HCT116 (cell line): Measurements from ENCODE around the gene DENND1A. TPM values are rescaled to one million over a fixed set of nuclear protein-coding genes. Genes with fewer than 3 reads are reported as not detected.

Experiments
- ATAC-seq: fragments of 200-7000 bp; cut with Tn5 transposase; 2 replicates; pipeline ENCODE4 v1.9.1; 2020; ENCODE audit warnings: mild to moderate bottlenecking, moderate library complexity
- BruUV-seq: library from RNA; stranded (reverse); fragments of 400-500 nt; replicated peaks from 2 replicates; lab custom pipeline; 2021; lab: Mats Ljungman, UMichigan
- CTCF ChIA-PET: fragments of 300-600 bp; sonication (Branson Sonifier 250); formaldehyde crosslinking; loops from one replicate; lab custom pipeline; 2021; ENCODE audit warnings: antibody characterized with exemption; lab: Charles Lee
- POLR2A ChIA-PET: fragments of 300-600, 350-600 bp; sonication (Branson Sonifier 250); formaldehyde crosslinking; loops from one replicate; lab custom pipeline; 2021; ENCODE audit warnings: antibody characterized with exemption; lab: Charles Lee
- RAD21 ChIA-PET, 2 experiments: fragments of 300-600 bp; sonication (Branson Sonifier 250); formaldehyde crosslinking; loops; one replicate each; lab custom pipeline; 2023; ENCODE audit warnings: low total read pairs in 2 of 2; ENCODE audit not compliant: uncharacterized antibody in 2 of 2, unreplicated experiment in 2 of 2, low non-redundant PET in 1 of 2; lab: Charles Lee
- DNase-seq: peaks from one replicate; pipeline ENCODE4 v3.0.0-alpha.2; 2010; ENCODE audit warnings: low read depth, low spot score
- H2AFZ ChIP-seq: fragments of 200-600 bp; shearing (Covaris generic), sonication (generic); 2 replicates; pipeline ENCODE4 v1.6.1; 2017; ENCODE audit warnings: low read depth, mixed run types, mixed read lengths, antibody characterized with exemption, low read length; ENCODE audit not compliant: poor library complexity, severe bottlenecking
- H3K27ac ChIP-seq: 2 replicates; pipeline ENCODE4 v1.5.1; 2012; ENCODE audit warnings: low read depth, low read length
- H3K27me3 ChIP-seq: fragments of 200-600 bp; sonication (generic); 2 replicates; pipeline ENCODE4 v1.6.1; 2016; ENCODE audit warnings: mixed run types, low read length, mixed read lengths; ENCODE audit not compliant: insufficient read depth
- H3K36me3 ChIP-seq, 2 experiments: fragments of 200-500 bp in 1 of 2; fragments of 200-600 bp in 1 of 2; sonication (Bioruptor generic) in 1 of 2; sonication (generic) in 1 of 2; 2 replicates each; pipeline versions ENCODE4 v1.5.1 to v1.6.1; 2014 to 2016; ENCODE audit warnings: low read length in 2 of 2, inconsistent platforms in 1 of 2, mixed read lengths in 1 of 2, mixed run types in 1 of 2; ENCODE audit not compliant: insufficient read depth in 2 of 2, control insufficient read depth in 1 of 2
- H3K4me1 ChIP-seq, 2 experiments: fragments of 200-600 bp in 1 of 2; sonication (generic) in 1 of 2; 2 replicates each; pipeline versions ENCODE4 v1.5.1 to v1.6.1; 2012 to 2017; ENCODE audit warnings: low read length in 2 of 2, inconsistent platforms in 1 of 2, mild to moderate bottlenecking in 1 of 2, mixed read lengths in 1 of 2, mixed run types in 1 of 2, moderate library complexity in 1 of 2; ENCODE audit not compliant: insufficient read depth in 2 of 2, control insufficient read depth in 1 of 2
- H3K4me2 ChIP-seq: fragments of 200-600 bp; sonication (generic); 2 replicates; pipeline ENCODE4 v1.6.1; 2017; ENCODE audit warnings: mixed run types, low read length, mixed read lengths
- H3K4me3 ChIP-seq, 2 experiments: fragments of 200-600 bp in 1 of 2; sonication (generic) in 1 of 2; replicated peaks in 1 of 2; 2 replicates each; pipeline ENCODE4 v1.5.1; 2011 to 2016; ENCODE audit warnings: low read length in 2 of 2, control low read depth in 1 of 2, low read depth in 1 of 2, mild to moderate bottlenecking in 1 of 2, mixed read lengths in 1 of 2, mixed run types in 1 of 2
- H3K79me2 ChIP-seq: fragments of 200-600 bp; sonication (generic); 2 replicates; pipeline ENCODE4 v1.6.1; 2017; ENCODE audit warnings: mild to moderate bottlenecking, mixed run types, low read length, moderate library complexity, mixed read lengths; ENCODE audit not compliant: insufficient read depth
- H3K9ac ChIP-seq: fragments of 200-600 bp; sonication (generic); 2 replicates; pipeline ENCODE4 v1.6.1; 2016; ENCODE audit warnings: low read length, mixed read lengths
- H3K9me2 ChIP-seq: fragments of 200-600 bp; sonication (generic), shearing (Covaris generic); 2 replicates; pipeline ENCODE4 v1.6.1; 2017; ENCODE audit warnings: mixed run types, mild to moderate bottlenecking, moderate library complexity; ENCODE audit not compliant: insufficient read depth
- H3K9me3 ChIP-seq, 2 experiments: fragments of 200-500 bp in 1 of 2; fragments of 200-600 bp in 1 of 2; sonication (Bioruptor generic) in 1 of 2; sonication (generic) in 1 of 2; 2 replicates each; pipeline ENCODE4 v1.6.1; 2014 to 2017; ENCODE audit warnings: low read length in 2 of 2, mixed read lengths in 2 of 2, inconsistent platforms in 1 of 2, low read depth in 1 of 2, mild to moderate bottlenecking in 1 of 2, mixed run types in 1 of 2, moderate library complexity in 1 of 2; ENCODE audit not compliant: control insufficient read depth in 1 of 2, insufficient read depth in 1 of 2
- H4K20me1 ChIP-seq: fragments of 200-600 bp; sonication (generic), shearing (Covaris generic); 2 replicates; pipeline ENCODE4 v1.6.1; 2017; ENCODE audit warnings: mixed run types, mild to moderate bottlenecking, moderate library complexity; ENCODE audit not compliant: insufficient read depth
- CBX3 ChIP-seq: IDR thresholded peaks from 2 replicates; pipeline ENCODE4 v1.6.1; 2012; ENCODE audit warnings: low read depth
- EGR1 ChIP-seq: IDR thresholded peaks from 2 replicates; pipeline ENCODE4 v1.6.1; 2012; ENCODE audit warnings: low read depth
- EZH2 ChIP-seq: fragments of 200-600 bp; sonication (generic); IDR thresholded peaks from 2 replicates; pipeline ENCODE4 v1.6.1; 2017; ENCODE audit warnings: antibody characterized with exemption, mixed run types
- EZH2phosphoT487 ChIP-seq: fragments of 200-600 bp; IDR thresholded peaks from 2 replicates; pipeline ENCODE4 v1.6.1; 2018; ENCODE audit warnings: antibody characterized with exemption, borderline replicate concordance
- JUND ChIP-seq: IDR thresholded peaks from 2 replicates; pipeline ENCODE4 v1.6.1; 2012
- POLR2A ChIP-seq: IDR thresholded peaks from 2 replicates; pipeline ENCODE4 v1.7.0; 2011; ENCODE audit warnings: borderline replicate concordance; ENCODE audit not compliant: insufficient read depth, insufficient read length; ENCODE audit errors: extremely low read depth
- RAD21 ChIP-seq: IDR thresholded peaks from 2 replicates; pipeline ENCODE4 v1.6.1; 2012; ENCODE audit warnings: low read depth, mild to moderate bottlenecking
- TCF7L2 ChIP-seq: IDR thresholded peaks from 2 replicates; pipeline ENCODE4 v1.7.0; 2011; ENCODE audit warnings: borderline replicate concordance, inconsistent platforms; ENCODE audit not compliant: insufficient read depth, insufficient read length; ENCODE audit errors: extremely low read depth
- ZNF274 ChIP-seq: fragments of 200-500 bp; sonication (Bioruptor generic); IDR thresholded peaks from 2 replicates; pipeline ENCODE4 v1.6.1; 2014; ENCODE audit warnings: mild to moderate bottlenecking, low read depth, low read length, inconsistent platforms
- intact Hi-C: fragments of 100-400 bp; cut with micrococcal nuclease; formaldehyde crosslinking; loops from 2 replicates; pipeline ENCODE4 v1.10.0; 2022
- total RNA-seq: library from RNA; stranded (reverse); gene quantifications from one replicate; pipeline ENCODE4 v1.2.1, GENCODE V29; 2021; ENCODE audit not compliant: unreplicated experiment
- TF ChIP-seq, protein P1 (sequence below): IDR thresholded peaks from 2 replicates; pipeline ENCODE4 v1.6.1; 2012
- TF ChIP-seq, protein P2 (sequence below): IDR thresholded peaks from 2 replicates; pipeline ENCODE4 v1.6.1; 2011; ENCODE audit warnings: mild to moderate bottlenecking, low read length, moderate library complexity; ENCODE audit not compliant: insufficient replicate concordance; ENCODE audit errors: extremely low read depth

DENND1A gene
- total RNA-seq, 1 experiment from 2014 or later: 33.0 TPM

DNA sequence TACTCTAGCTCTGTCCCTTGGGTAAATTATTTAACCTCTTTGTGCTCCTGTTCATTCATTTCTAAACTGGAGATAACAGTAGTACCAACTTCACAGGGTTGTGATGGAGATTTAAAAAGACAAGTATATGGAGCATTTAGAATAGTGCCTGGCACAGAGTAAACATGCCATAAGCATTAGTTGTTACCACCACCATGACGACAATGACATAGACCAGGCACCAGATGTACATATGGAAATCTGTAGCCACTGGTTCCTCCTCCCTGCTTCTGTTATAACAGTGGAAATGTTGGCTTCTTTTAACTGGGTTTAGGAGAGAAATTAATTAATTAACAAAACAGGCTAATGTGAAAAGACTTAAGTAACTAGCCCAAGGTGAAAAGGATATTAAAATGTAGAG is 217.5 kb downstream of the DENND1A start:
- intact Hi-C loops: no loop called here
- CTCF ChIA-PET: no interaction called here
- H3K4me2 ChIP-seq: no peak overlapping the region
- H3K79me2 ChIP-seq: no peaks in the 10 kb centered on the region
- H3K4me1 ChIP-seq: no peaks in the 10 kb centered on the region
- H3K27ac ChIP-seq: no peak overlapping the region
- POLR2A ChIA-PET: no interaction called here
- no peaks in the 10 kb centered on the region for H3K9me3 ChIP-seq
- no peak overlapping the region for H3K4me3 ChIP-seq
- H3K27me3 ChIP-seq: no peaks in the 10 kb centered on the region
- no peaks in the 10 kb centered on the region for H3K9me2 ChIP-seq
- no peaks in the 10 kb centered on the region for H3K36me3 ChIP-seq
- H2AFZ ChIP-seq: no peak overlapping the region
- no peak for DNase-seq
- no TSS peak for BruUV-seq
- no peaks in the 10 kb centered on the region for H4K20me1 ChIP-seq
- no peak for ATAC-seq
- H3K9ac ChIP-seq: no peak overlapping the region
- RAD21 ChIA-PET: no interaction called here
- TF ChIP-seq, protein P1, sequence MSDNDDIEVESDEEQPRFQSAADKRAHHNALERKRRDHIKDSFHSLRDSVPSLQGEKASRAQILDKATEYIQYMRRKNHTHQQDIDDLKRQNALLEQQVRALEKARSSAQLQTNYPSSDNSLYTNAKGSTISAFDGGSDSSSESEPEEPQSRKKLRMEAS: no peak

DNA sequence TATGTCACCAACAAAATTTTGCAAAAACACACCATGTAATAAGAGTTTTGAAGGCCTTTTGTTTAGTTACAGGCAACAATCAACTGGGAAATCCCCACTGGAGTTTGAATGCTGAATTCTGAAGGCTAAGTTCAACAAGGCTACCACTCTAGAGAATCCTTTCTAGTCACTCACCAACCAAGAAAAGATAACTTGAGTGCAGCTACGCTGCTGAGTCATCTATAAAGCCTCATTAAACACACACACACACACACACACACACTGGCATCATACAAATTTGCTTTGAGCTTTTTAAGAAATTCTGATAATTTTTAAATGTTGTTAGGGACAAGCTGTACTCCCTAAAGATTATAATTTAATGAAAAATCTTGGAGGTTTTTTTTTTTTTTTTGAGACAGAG is 219.6 kb downstream of the DENND1A start:
- CTCF ChIA-PET: no interaction called here
- no peak overlapping the region for H2AFZ ChIP-seq
- H3K9me3 ChIP-seq: no peaks in the 10 kb centered on the region
- no peaks in the 10 kb centered on the region for H3K79me2 ChIP-seq
- no peaks in the 10 kb centered on the region for H3K27me3 ChIP-seq
- H3K36me3 ChIP-seq: no peaks in the 10 kb centered on the region
- no peaks in the 10 kb centered on the region for H4K20me1 ChIP-seq
- H3K9ac ChIP-seq: no peak overlapping the region
- DNase-seq (no peak), ATAC-seq (no peak)
- H3K4me2 ChIP-seq: no peak overlapping the region
- no peaks in the 10 kb centered on the region for H3K9me2 ChIP-seq
- H3K27ac ChIP-seq: no peak overlapping the region
- H3K4me1 ChIP-seq: no peaks in the 10 kb centered on the region
- no TSS peak for BruUV-seq
- POLR2A ChIA-PET: no interaction called here
- RAD21 ChIA-PET: no interaction called here
- intact Hi-C loops: no loop called here
- no peak overlapping the region for H3K4me3 ChIP-seq
- TF ChIP-seq RAD21: no peak
- TF ChIP-seq EGR1: no peak
- TF ChIP-seq, protein P2, sequence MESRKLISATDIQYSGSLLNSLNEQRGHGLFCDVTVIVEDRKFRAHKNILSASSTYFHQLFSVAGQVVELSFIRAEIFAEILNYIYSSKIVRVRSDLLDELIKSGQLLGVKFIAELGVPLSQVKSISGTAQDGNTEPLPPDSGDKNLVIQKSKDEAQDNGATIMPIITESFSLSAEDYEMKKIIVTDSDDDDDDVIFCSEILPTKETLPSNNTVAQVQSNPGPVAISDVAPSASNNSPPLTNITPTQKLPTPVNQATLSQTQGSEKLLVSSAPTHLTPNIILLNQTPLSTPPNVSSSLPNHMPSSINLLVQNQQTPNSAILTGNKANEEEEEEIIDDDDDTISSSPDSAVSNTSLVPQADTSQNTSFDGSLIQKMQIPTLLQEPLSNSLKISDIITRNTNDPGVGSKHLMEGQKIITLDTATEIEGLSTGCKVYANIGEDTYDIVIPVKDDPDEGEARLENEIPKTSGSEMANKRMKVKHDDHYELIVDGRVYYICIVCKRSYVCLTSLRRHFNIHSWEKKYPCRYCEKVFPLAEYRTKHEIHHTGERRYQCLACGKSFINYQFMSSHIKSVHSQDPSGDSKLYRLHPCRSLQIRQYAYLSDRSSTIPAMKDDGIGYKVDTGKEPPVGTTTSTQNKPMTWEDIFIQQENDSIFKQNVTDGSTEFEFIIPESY: no peak
- TF ChIP-seq EZH2phosphoT487: no peak
- no peak for TF ChIP-seq CBX3
- no peak for TF ChIP-seq JUND
- TF ChIP-seq ZNF274: no peak
- TF ChIP-seq EZH2: no peak
- TF ChIP-seq POLR2A: no peak
- no peak for TF ChIP-seq TCF7L2
